Measurements from ENCODE around the gene SH3TC1.

DNA sequence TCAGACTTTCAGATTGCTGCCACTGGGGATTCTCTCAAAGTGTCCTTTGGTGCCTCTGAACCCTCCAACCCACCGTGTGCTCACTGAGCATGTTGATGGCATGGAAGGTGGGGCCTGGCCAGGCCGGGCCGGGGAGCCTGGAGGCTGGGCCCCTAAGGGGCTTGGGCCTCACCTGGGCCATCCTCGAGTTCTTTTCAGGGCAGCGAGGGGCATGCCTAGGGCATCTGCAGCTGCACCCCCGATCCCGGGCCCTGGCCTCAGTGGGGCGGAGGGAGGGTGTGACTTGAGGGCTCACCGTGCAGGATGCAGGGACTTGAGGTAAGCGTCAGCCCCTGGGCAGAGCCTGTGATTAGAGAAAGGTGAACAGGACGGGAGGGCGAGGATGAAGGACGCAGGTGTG is 1.6 kb upstream of the SH3TC1 start:
- TF ChIP-seq, protein P1, sequence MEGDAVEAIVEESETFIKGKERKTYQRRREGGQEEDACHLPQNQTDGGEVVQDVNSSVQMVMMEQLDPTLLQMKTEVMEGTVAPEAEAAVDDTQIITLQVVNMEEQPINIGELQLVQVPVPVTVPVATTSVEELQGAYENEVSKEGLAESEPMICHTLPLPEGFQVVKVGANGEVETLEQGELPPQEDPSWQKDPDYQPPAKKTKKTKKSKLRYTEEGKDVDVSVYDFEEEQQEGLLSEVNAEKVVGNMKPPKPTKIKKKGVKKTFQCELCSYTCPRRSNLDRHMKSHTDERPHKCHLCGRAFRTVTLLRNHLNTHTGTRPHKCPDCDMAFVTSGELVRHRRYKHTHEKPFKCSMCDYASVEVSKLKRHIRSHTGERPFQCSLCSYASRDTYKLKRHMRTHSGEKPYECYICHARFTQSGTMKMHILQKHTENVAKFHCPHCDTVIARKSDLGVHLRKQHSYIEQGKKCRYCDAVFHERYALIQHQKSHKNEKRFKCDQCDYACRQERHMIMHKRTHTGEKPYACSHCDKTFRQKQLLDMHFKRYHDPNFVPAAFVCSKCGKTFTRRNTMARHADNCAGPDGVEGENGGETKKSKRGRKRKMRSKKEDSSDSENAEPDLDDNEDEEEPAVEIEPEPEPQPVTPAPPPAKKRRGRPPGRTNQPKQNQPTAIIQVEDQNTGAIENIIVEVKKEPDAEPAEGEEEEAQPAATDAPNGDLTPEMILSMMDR (IDR thresholded peaks at IDR 0.05; ENCODE audit: insufficient read depth, low read length): no peak
- TF ChIP-seq, protein P2, sequence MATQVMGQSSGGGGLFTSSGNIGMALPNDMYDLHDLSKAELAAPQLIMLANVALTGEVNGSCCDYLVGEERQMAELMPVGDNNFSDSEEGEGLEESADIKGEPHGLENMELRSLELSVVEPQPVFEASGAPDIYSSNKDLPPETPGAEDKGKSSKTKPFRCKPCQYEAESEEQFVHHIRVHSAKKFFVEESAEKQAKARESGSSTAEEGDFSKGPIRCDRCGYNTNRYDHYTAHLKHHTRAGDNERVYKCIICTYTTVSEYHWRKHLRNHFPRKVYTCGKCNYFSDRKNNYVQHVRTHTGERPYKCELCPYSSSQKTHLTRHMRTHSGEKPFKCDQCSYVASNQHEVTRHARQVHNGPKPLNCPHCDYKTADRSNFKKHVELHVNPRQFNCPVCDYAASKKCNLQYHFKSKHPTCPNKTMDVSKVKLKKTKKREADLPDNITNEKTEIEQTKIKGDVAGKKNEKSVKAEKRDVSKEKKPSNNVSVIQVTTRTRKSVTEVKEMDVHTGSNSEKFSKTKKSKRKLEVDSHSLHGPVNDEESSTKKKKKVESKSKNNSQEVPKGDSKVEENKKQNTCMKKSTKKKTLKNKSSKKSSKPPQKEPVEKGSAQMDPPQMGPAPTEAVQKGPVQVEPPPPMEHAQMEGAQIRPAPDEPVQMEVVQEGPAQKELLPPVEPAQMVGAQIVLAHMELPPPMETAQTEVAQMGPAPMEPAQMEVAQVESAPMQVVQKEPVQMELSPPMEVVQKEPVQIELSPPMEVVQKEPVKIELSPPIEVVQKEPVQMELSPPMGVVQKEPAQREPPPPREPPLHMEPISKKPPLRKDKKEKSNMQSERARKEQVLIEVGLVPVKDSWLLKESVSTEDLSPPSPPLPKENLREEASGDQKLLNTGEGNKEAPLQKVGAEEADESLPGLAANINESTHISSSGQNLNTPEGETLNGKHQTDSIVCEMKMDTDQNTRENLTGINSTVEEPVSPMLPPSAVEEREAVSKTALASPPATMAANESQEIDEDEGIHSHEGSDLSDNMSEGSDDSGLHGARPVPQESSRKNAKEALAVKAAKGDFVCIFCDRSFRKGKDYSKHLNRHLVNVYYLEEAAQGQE (IDR thresholded peaks at IDR 0.05; ENCODE audit: insufficient replicate concordance, low read depth): no peak
- TF ChIP-seq GABPA (IDR thresholded peaks at IDR 0.05; ENCODE audit: low read depth): no peak
